Peyer's patch (tissue), 4 donors: ENCODE data around the gene ANKMY1. TPM values are rescaled to one million over a fixed set of nuclear protein-coding genes. Genes with fewer than 3 reads are reported as not detected.
"Not testable (repeated sequence)": the region's sequence is repeated elsewhere in the genome, so short reads cannot be mapped to it uniquely, and the experiment has no call there.

Source experiments
- DNase-seq, 3 donors: peaks; one replicate each; pipeline ENCODE4 v3.0.0-alpha.2; 2017 to 2019
- H3K27ac ChIP-seq, 4 donors: fragments of 200-600 bp; sonication (generic); one replicate each; pipeline ENCODE4 v1.5.1; 2016 to 2019
- H3K27me3 ChIP-seq, 2 donors: fragments of 200-600 bp; sonication (generic); one replicate each; pipeline ENCODE4 v1.5.1; 2019
- H3K36me3 ChIP-seq, 3 donors: fragments of 200-600 bp; sonication (generic); one replicate each; pipeline ENCODE4 v1.5.1; 2016 to 2019
- H3K4me1 ChIP-seq, 4 donors: fragments of 200-600 bp; sonication (generic); one replicate each; pipeline ENCODE4 v1.5.1; 2016 to 2019
- H3K4me3 ChIP-seq, 4 donors: fragments of 200-600 bp; sonication (generic); 1 replicate in 3 of 4; 2 replicates in 1 of 4; pipeline ENCODE4 v1.5.1; 2016 to 2019; ENCODE audit warnings: mild to moderate bottlenecking in 1 of 4
- H3K9me3 ChIP-seq, 4 donors: fragments of 200-600 bp; sonication (generic); one replicate each; pipeline ENCODE4 v1.5.1; 2016 to 2019; ENCODE audit warnings: mild to moderate bottlenecking in 1 of 4
- CTCF ChIP-seq, 6 experiments: fragments of 450-650 bp in 4 of 6; fragments of 200-600 bp in 2 of 6; sonication (generic) in 1 of 6; IDR thresholded peaks; one replicate each; pipeline ENCODE4 v1.5.1; 2017 to 2019; ENCODE audit warnings: antibody characterized with exemption in 6 of 6, mild to moderate bottlenecking in 3 of 6, moderate library complexity in 1 of 6
- POLR2A ChIP-seq, 2 donors: fragments of 450-650 bp; IDR thresholded peaks; one replicate each; pipeline ENCODE4 v1.5.1; 2017; ENCODE audit warnings: antibody characterized with exemption in 2 of 2, mild to moderate bottlenecking in 2 of 2, moderate library complexity in 2 of 2
- total RNA-seq, 4 donors: library from RNA; depleted of rRNA; stranded (reverse); fragments of >200 nt; gene quantifications; one replicate each; pipeline ENCODE4 v1.1.0, GENCODE V29; 2016

Gene ANKMY1
- total RNA-seq, 4 donors from 2014 or later: 27.8 to 89.1 (median 40.1) TPM

- TF ChIP-seq POLR2A (IDR thresholded peaks at IDR 0.05) (no peak), CTCF (IDR thresholded peaks at IDR 0.05) (no peak)
- no peak for DNase-seq
- H3K27me3 ChIP-seq: no peaks in the 10 kb centered on the region
- H3K27ac ChIP-seq: no peak overlapping the region
- H3K36me3 ChIP-seq: peaks cover 0 to 33% (median 0%) of the 10 kb centered on the region in 3 donors
- no peak overlapping the region for H3K4me3 ChIP-seq
- peaks cover 0 to 8% (median 0%) of the 10 kb centered on the region in 4 donors for H3K4me1 ChIP-seq
- peaks cover 0 to 12% (median 3%) of the 10 kb centered on the region in 4 donors for H3K9me3 ChIP-seq
These were observed 34.1 kb downstream of the ANKMY1 start for GRCh38 chr2:240523451-240524281.

GRCh38 chr2:240522406-240522805 is 35.4 kb downstream of the ANKMY1 start:
- no peak for DNase-seq
- H3K9me3 ChIP-seq: peaks cover 0 to 12% (median 3%) of the 10 kb centered on the region in 4 donors
- H3K27me3 ChIP-seq: no peaks in the 10 kb centered on the region
- no peak overlapping the region for H3K27ac ChIP-seq
- TF ChIP-seq POLR2A (IDR thresholded peaks at IDR 0.05) (no peak), CTCF (IDR thresholded peaks at IDR 0.05) (no peak)
- no peak overlapping the region for H3K4me3 ChIP-seq
- peaks cover 0 to 8% (median 0%) of the 10 kb centered on the region in 4 donors for H3K4me1 ChIP-seq
- peaks cover 0 to 28% (median 0%) of the 10 kb centered on the region in 3 donors for H3K36me3 ChIP-seq

GRCh38 chr2:240521885-240522284 is 35.9 kb downstream of the ANKMY1 start:
- peaks cover 0 to 12% (median 3%) of the 10 kb centered on the region in 4 donors for H3K9me3 ChIP-seq
- peaks cover 0 to 28% (median 0%) of the 10 kb centered on the region in 3 donors for H3K36me3 ChIP-seq
- H3K4me3 ChIP-seq, H3K27ac ChIP-seq, H3K4me1 ChIP-seq, DNase-seq, H3K27me3 ChIP-seq: not testable (repeated sequence)

- H3K27ac ChIP-seq: no peak overlapping the region
- peaks cover 0 to 8% (median 0%) of the 10 kb centered on the region in 4 donors for H3K4me1 ChIP-seq
- H3K9me3 ChIP-seq: peaks cover 0 to 10% (median 3%) of the 10 kb centered on the region in 4 donors
- TF ChIP-seq CTCF (IDR thresholded peaks at IDR 0.05) (no peak), POLR2A (IDR thresholded peaks at IDR 0.05) (no peak)
- no peak for DNase-seq
- H3K36me3 ChIP-seq: peaks cover 0 to 22% (median 0%) of the 10 kb centered on the region in 3 donors
- no peak overlapping the region for H3K4me3 ChIP-seq
- no peaks in the 10 kb centered on the region for H3K27me3 ChIP-seq
These were observed 36.8 kb downstream of the ANKMY1 start for GRCh38 chr2:240520974-240521350.

GRCh38 chr2:240520130-240520973 is 37.4 kb downstream of the ANKMY1 start:
- TF ChIP-seq POLR2A (IDR thresholded peaks at IDR 0.05) (no peak), CTCF (IDR thresholded peaks at IDR 0.05) (no peak)
- no peak overlapping the region for H3K4me3 ChIP-seq
- no peak for DNase-seq

More at GRCh38 chr2:240520130-240520973, 37.4 kb downstream of the ANKMY1 start:
- H3K27ac ChIP-seq: no peak overlapping the region
- peaks cover 0 to 7% (median under 1%) of the 10 kb centered on the region in 4 donors for H3K9me3 ChIP-seq
- H3K27me3 ChIP-seq: no peaks in the 10 kb centered on the region
- H3K36me3 ChIP-seq: peaks cover 0 to 16% (median 0%) of the 10 kb centered on the region in 3 donors
- H3K4me1 ChIP-seq: peaks cover 0 to 8% (median 0%) of the 10 kb centered on the region in 4 donors
